NT2/D1 (cell line): Measurements from ENCODE around the gene DSCAML1.

Source experiments
- DNase-seq: peaks from one replicate; pipeline ENCODE4 v3.0.0-alpha.2; 2011; ENCODE audit warnings: low read depth, low spot score
- H3K27me3 ChIP-seq: 2 replicates; pipeline ENCODE4 v1.6.0; 2011; ENCODE audit warnings: mild to moderate bottlenecking; ENCODE audit not compliant: insufficient read length, insufficient read depth
- H3K36me3 ChIP-seq: 2 replicates; pipeline ENCODE4 v1.6.1; 2011; ENCODE audit warnings: mild to moderate bottlenecking, low read length, mixed read lengths; ENCODE audit not compliant: insufficient read depth, insufficient read length
- H3K4me1 ChIP-seq: 2 replicates; pipeline ENCODE4 v1.5.1; 2011; ENCODE audit not compliant: insufficient read depth, insufficient read length
- H3K4me3 ChIP-seq: 2 replicates; pipeline ENCODE4 v1.5.1; 2011; ENCODE audit warnings: low read depth; ENCODE audit not compliant: insufficient read length
- H3K9ac ChIP-seq: 2 replicates; pipeline ENCODE4 v1.6.0; 2011; ENCODE audit warnings: low read depth; ENCODE audit not compliant: insufficient read length
- H3K9me3 ChIP-seq: 2 replicates; pipeline ENCODE4 v1.5.1; 2011; ENCODE audit warnings: mild to moderate bottlenecking, low read length; ENCODE audit not compliant: insufficient read depth
- SUZ12 ChIP-seq: IDR thresholded peaks from 2 replicates; pipeline ENCODE4 v1.6.1; 2011; ENCODE audit not compliant: insufficient read length, insufficient read depth; ENCODE audit errors: extremely low read depth
- YY1 ChIP-seq: IDR thresholded peaks from 2 replicates; pipeline ENCODE4 v1.6.1; 2011; ENCODE audit not compliant: insufficient read length, insufficient read depth
- ZNF274 ChIP-seq: IDR thresholded peaks from 2 replicates; pipeline ENCODE4 v1.6.1; 2011; ENCODE audit warnings: mild to moderate bottlenecking, low read depth, low read length

Gene DSCAML1

GRCh38 chr11:117385471-117385870 lies 411.5 kb downstream of the DSCAML1 start:
- Histone ChIP-seq H3K4me1 (peaks cover 4% of the 10 kb centered on the region), H3K36me3 (peaks cover 75% of the 10 kb centered on the region), H3K4me3 (no peak overlapping the region), H3K9ac (no peak overlapping the region), H3K9me3 (no peaks in the 10 kb centered on the region), H3K27me3 (no peaks in the 10 kb centered on the region)
- TF ChIP-seq YY1 (no peak), ZNF274 (no peak), SUZ12 (no peak)
- no peak for DNase-seq

- Histone ChIP-seq H3K4me3 (no peak overlapping the region), H3K9me3 (no peaks in the 10 kb centered on the region), H3K4me1 (peaks cover 4% of the 10 kb centered on the region), H3K27me3 (no peaks in the 10 kb centered on the region), H3K9ac (no peak overlapping the region), H3K36me3 (peaks cover 82% of the 10 kb centered on the region)
- TF ChIP-seq SUZ12, result no peak
- TF ChIP-seq YY1, result no peak
- no peak for TF ChIP-seq ZNF274
- DNase-seq, result no peak
These were observed 413.0 kb downstream of the DSCAML1 start for GRCh38 chr11:117384045-117384444.

DNA sequence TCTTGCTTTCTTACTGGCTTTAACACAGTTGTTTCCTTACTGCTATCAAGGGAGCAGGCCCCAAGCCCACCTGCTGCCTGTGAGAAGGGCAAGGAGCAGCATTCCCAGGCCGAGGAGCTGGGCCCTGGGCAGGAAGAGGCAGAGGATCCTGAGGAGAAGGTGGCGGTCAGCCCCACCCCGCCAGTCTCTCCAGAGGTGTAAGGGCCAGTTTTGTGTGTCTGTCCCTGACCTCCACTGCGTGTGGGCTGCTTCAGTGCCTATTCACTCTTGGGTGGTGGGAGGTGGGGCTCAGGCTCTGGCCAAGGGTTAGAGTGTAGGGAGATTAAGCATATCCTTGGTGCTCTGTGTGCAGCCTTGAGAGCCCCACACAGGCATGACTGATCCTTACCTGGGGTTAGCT lies 414.3 kb downstream of the DSCAML1 start:
- Histone ChIP-seq H3K36me3 (peaks cover 79% of the 10 kb centered on the region), H3K9ac (no peak overlapping the region)

GRCh38 chr11:117381481-117382387 lies 415.3 kb downstream of the DSCAML1 start:
- DNase-seq, result no peak
- H3K4me3 ChIP-seq, result no peak overlapping the region
- no peaks in the 10 kb centered on the region for H3K27me3 ChIP-seq
- H3K4me1 ChIP-seq, result peaks cover 4% of the 10 kb centered on the region
- no peaks in the 10 kb centered on the region for H3K9me3 ChIP-seq
- no peak for TF ChIP-seq YY1
- peaks cover 77% of the 10 kb centered on the region for H3K36me3 ChIP-seq
- no peak overlapping the region for H3K9ac ChIP-seq

More for the DNA sequence above, 414.3 kb downstream of the DSCAML1 start:
- Histone ChIP-seq H3K27me3 (no peaks in the 10 kb centered on the region), H3K4me3 (no peak overlapping the region), H3K4me1 (peaks cover 4% of the 10 kb centered on the region), H3K9me3 (no peaks in the 10 kb centered on the region)
- DNase-seq, result no peak
- TF ChIP-seq SUZ12 (no peak), YY1 (no peak), ZNF274 (no peak)

- no peak for DNase-seq
- Histone ChIP-seq H3K36me3 (peaks cover 77% of the 10 kb centered on the region), H3K9me3 (no peaks in the 10 kb centered on the region), H3K9ac (no peak overlapping the region), H3K4me3 (no peak overlapping the region), H3K27me3 (no peaks in the 10 kb centered on the region), H3K4me1 (peaks cover 4% of the 10 kb centered on the region)
- TF ChIP-seq ZNF274, result no peak
- TF ChIP-seq YY1, result no peak
- no peak for TF ChIP-seq SUZ12
These were observed 416.3 kb downstream of the DSCAML1 start for GRCh38 chr11:117380676-117381075.

GRCh38 chr11:117378976-117379865 lies 417.8 kb downstream of the DSCAML1 start:
- Histone ChIP-seq H3K9ac (no peak overlapping the region), H3K9me3 (no peaks in the 10 kb centered on the region), H3K4me3 (no peak overlapping the region), H3K36me3 (peaks cover 75% of the 10 kb centered on the region), H3K4me1 (peaks cover 4% of the 10 kb centered on the region), H3K27me3 (no peaks in the 10 kb centered on the region)
- no peak for TF ChIP-seq SUZ12
- TF ChIP-seq YY1, result no peak
- no peak for TF ChIP-seq ZNF274
- DNase-seq, result no peak
